ENCODE results near the gene JAZF1.

- no peak for TF ChIP-seq CTCF (IDR thresholded peaks at IDR 0.05; ENCODE audit: low read depth, low read length, poor library complexity, severe bottlenecking)
- no peak for TF ChIP-seq EZH2phosphoT487 (IDR thresholded peaks at IDR 0.05; ENCODE audit: borderline replicate concordance, low read length)
Measured at GRCh38 chr7:28211006-28211405, 30.4 kb upstream of the JAZF1 start.

All from DOHH2 (cell line).